CD14-positive monocyte (primary cell): ENCODE data around the gene LBP. TPM values are rescaled to one million over a fixed set of nuclear protein-coding genes. Genes with fewer than 3 reads are reported as not detected.

Source experiments
- DNase-seq, 3 donors: peaks; one replicate each; pipeline ENCODE4 v3.0.0-alpha.2; 2011 to 2022
- H2AFZ ChIP-seq: 2 replicates; pipeline ENCODE4 v1.6.0; 2012; ENCODE audit warnings: mild to moderate bottlenecking, low read depth, low read length, inconsistent platforms; ENCODE audit not compliant: insufficient read depth, poor library complexity, severe bottlenecking
- H3K27ac ChIP-seq, 2 donors: 1 replicate in 1 of 2; 2 replicates in 1 of 2; pipeline ENCODE4 v1.5.1; 2012 to 2013; ENCODE audit warnings: low read length in 2 of 2, control low read depth in 1 of 2, inconsistent platforms in 1 of 2, low read depth in 1 of 2, mild to moderate bottlenecking in 1 of 2
- H3K27me3 ChIP-seq, 2 donors: one replicate each; pipeline versions ENCODE4 v1.6.0 to v1.6.1; 2011 to 2013; ENCODE audit warnings: low read length in 2 of 2; ENCODE audit not compliant: control insufficient read depth in 2 of 2, insufficient read depth in 2 of 2
- H3K36me3 ChIP-seq, 2 donors: replicated peaks in 1 of 2; 1 replicate in 1 of 2; 2 replicates in 1 of 2; pipeline versions ENCODE4 v1.5.1 to v1.6.1; 2012 to 2013; ENCODE audit warnings: low read length in 2 of 2, control low read depth in 1 of 2, inconsistent platforms in 1 of 2, mild to moderate bottlenecking in 1 of 2; ENCODE audit not compliant: insufficient read depth in 2 of 2, control insufficient read depth in 1 of 2
- H3K4me1 ChIP-seq, 2 donors: 1 replicate in 1 of 2; 2 replicates in 1 of 2; pipeline versions ENCODE4 v1.5.1 to v1.6.1; 2012 to 2013; ENCODE audit warnings: low read length in 2 of 2, control low read depth in 1 of 2, inconsistent platforms in 1 of 2, mild to moderate bottlenecking in 1 of 2, moderate library complexity in 1 of 2; ENCODE audit not compliant: insufficient read depth in 2 of 2, control insufficient read depth in 1 of 2
- H3K4me2 ChIP-seq: replicated peaks from 2 replicates; pipeline ENCODE3; 2012; ENCODE audit warnings: low read length, moderate library complexity, mild to moderate bottlenecking; ENCODE audit not compliant: poor library complexity, severe bottlenecking; ENCODE audit errors: extremely low read depth
- H3K4me3 ChIP-seq, 3 experiments: fragments of 200-600 bp in 1 of 3; sonication (generic) in 1 of 3; replicated peaks in 1 of 3; 1 replicate in 2 of 3; 2 replicates in 1 of 3; pipeline ENCODE4 v1.5.1; 2011 to 2013; ENCODE audit warnings: low read length in 3 of 3, mild to moderate bottlenecking in 3 of 3, control low read depth in 2 of 3, low read depth in 2 of 3, inconsistent platforms in 1 of 3, moderate library complexity in 1 of 3
- H3K79me2 ChIP-seq: 2 replicates; pipeline ENCODE4 v1.6.0; 2012; ENCODE audit warnings: mild to moderate bottlenecking, control low read depth, inconsistent platforms, low read length, moderate library complexity; ENCODE audit not compliant: insufficient read depth
- H3K9ac ChIP-seq: 2 replicates; pipeline ENCODE4 v1.6.0; 2017; ENCODE audit warnings: low read length, mild to moderate bottlenecking; ENCODE audit not compliant: insufficient read depth, poor library complexity, severe bottlenecking
- H3K9me3 ChIP-seq, 2 donors: replicated peaks in 1 of 2; 1 replicate in 1 of 2; 2 replicates in 1 of 2; pipeline versions ENCODE4 v1.5.1 to v1.6.1; 2012 to 2013; ENCODE audit warnings: low read length in 2 of 2, control low read depth in 1 of 2; ENCODE audit not compliant: control insufficient read depth in 1 of 2, insufficient read depth in 1 of 2
- H4K20me1 ChIP-seq: 2 replicates; pipeline ENCODE4 v1.6.0; 2012; ENCODE audit warnings: mild to moderate bottlenecking, low read length, control low read depth, moderate library complexity; ENCODE audit not compliant: insufficient read depth
- H3K27ac Mint-ChIP-seq, 7 donors: one replicate each; pipeline ENCODE4 v1.8.0; 2020; ENCODE audit warnings: mild to moderate bottlenecking in 7 of 7, mixed read lengths in 7 of 7, moderate library complexity in 6 of 7, inconsistent platforms in 2 of 7
- H3K27me3 Mint-ChIP-seq, 3 donors: one replicate each; pipeline ENCODE4 v1.8.0; 2021 to 2022; ENCODE audit warnings: low read depth in 3 of 3, mild to moderate bottlenecking in 3 of 3, mixed read lengths in 3 of 3, moderate library complexity in 3 of 3, inconsistent platforms in 1 of 3
- H3K36me3 Mint-ChIP-seq, 2 donors: one replicate each; pipeline ENCODE4 v1.8.0; 2020; ENCODE audit warnings: mixed read lengths in 2 of 2, inconsistent platforms in 1 of 2, mild to moderate bottlenecking in 1 of 2
- H3K4me1 Mint-ChIP-seq: one replicate; pipeline ENCODE4 v1.8.0; 2020; ENCODE audit warnings: mild to moderate bottlenecking, mixed read lengths
- H3K4me3 Mint-ChIP-seq, 2 donors: one replicate each; pipeline ENCODE4 v1.8.0; 2020; ENCODE audit warnings: mild to moderate bottlenecking in 2 of 2, mixed read lengths in 2 of 2, moderate library complexity in 1 of 2
- H3K9me3 Mint-ChIP-seq, 7 donors: one replicate each; pipeline ENCODE4 v1.8.0; 2020 to 2022; ENCODE audit warnings: mixed read lengths in 7 of 7, mild to moderate bottlenecking in 6 of 7, moderate library complexity in 6 of 7, inconsistent platforms in 2 of 7
- CTCF ChIP-seq: fragments of 200-600 bp; IDR thresholded peaks from one replicate; pipeline ENCODE4 v1.8.0; 2022; ENCODE audit warnings: antibody characterized with exemption, mild to moderate bottlenecking
- WGBS: methylation state at CpG from one replicate; pipeline ENCODE4 v1.1.5; 2013; ENCODE audit warnings: missing lambda C conversion rate; ENCODE audit not compliant: insufficient coverage; 5-methylcytosine and 5-hydroxymethylcytosine counted together
- intact Hi-C, 2 donors: fragments of 100-400 bp; cut with micrococcal nuclease; formaldehyde crosslinking; loops; one replicate each; pipeline versions ENCODE4 v1.15.0 to v1.15.1; 2023
- polyA plus RNA-seq, 3 donors: library from polyadenylated mRNA; depleted of rRNA in 1 of 3; unstranded in 2 of 3; stranded (reverse) in 1 of 3; fragments of 300-500 nt in 2 of 3; fragments of >200 nt in 1 of 3; fragmentation: Illumina TruSeq in 2 of 3; gene quantifications; 1 replicate in 2 of 3; 2 replicates in 1 of 3; pipeline ENCODE4 v1.2.3, GENCODE V29; 2012 to 2021

The LBP gene
- polyA plus RNA-seq, 3 donors = not detected

GRCh38 chr20:38298768-38299288 is 47.5 kb upstream of the LBP start:
- no peaks in the 10 kb centered on the region for H3K36me3 ChIP-seq
- H2AFZ ChIP-seq = peak overlapping the region; percentile 70
- H3K27me3 ChIP-seq = no peaks in the 10 kb centered on the region
- peak overlapping the region; percentile 88 to 89 for H3K27ac ChIP-seq
- H3K4me1 ChIP-seq = peaks cover 87 to 91% of the 10 kb centered on the region in 2 donors
- Mint-ChIP-seq H3K36me3 (no peaks in the 10 kb centered on the region), H3K9me3 (no peaks in the 10 kb centered on the region), H3K27ac (peak overlapping the region; percentile 90 to 98 (median 96)), H3K4me3 (peak overlapping the region; percentile 20 to 46), H3K4me1 (peaks cover 92% of the 10 kb centered on the region), H3K27me3 (peaks cover 2 to 7% (median 3%) of the 10 kb centered on the region in 3 donors)
- H3K4me2 ChIP-seq = peak overlapping the region; percentile 33
- intact Hi-C loops = no loop called here
- WGBS = 2% methylated on average over 13 of the region's 13 CpGs
- no peak overlapping the region for H3K4me3 ChIP-seq
- H3K79me2 ChIP-seq = no peaks in the 10 kb centered on the region
- peak; percentile 89 to 91 (median 90) for DNase-seq
- no peaks in the 10 kb centered on the region for H4K20me1 ChIP-seq
- peak overlapping the region; percentile 28 for H3K9ac ChIP-seq
- no peak for TF ChIP-seq CTCF
- H3K9me3 ChIP-seq = no peaks in the 10 kb centered on the region

GRCh38 chr20:38299963-38300362 is 46.3 kb upstream of the LBP start:
- H3K4me3 Mint-ChIP-seq = no peak overlapping the region
- no peaks in the 10 kb centered on the region for H3K36me3 ChIP-seq
- intact Hi-C loops = loop anchor here (5.0 to 10.0 kb wide), 2 partner anchors 48 to 245 kb away; no protein-coding TSS in a partner anchor
- H3K9me3 ChIP-seq = no peaks in the 10 kb centered on the region
- H3K79me2 ChIP-seq = peaks cover 5% of the 10 kb centered on the region
- H3K27me3 ChIP-seq = no peaks in the 10 kb centered on the region
- H3K4me2 ChIP-seq = no peak overlapping the region
- 56% methylated on average over 5 of the region's 6 CpGs for WGBS
- H3K9ac ChIP-seq = no peak overlapping the region
- no peaks in the 10 kb centered on the region for H4K20me1 ChIP-seq
- no peak for DNase-seq
- no peaks in the 10 kb centered on the region for H3K9me3 Mint-ChIP-seq
- no peak for TF ChIP-seq CTCF
- peaks cover 2 to 7% (median 3%) of the 10 kb centered on the region in 3 donors for H3K27me3 Mint-ChIP-seq
- H3K36me3 Mint-ChIP-seq = no peaks in the 10 kb centered on the region
- H2AFZ ChIP-seq = no peak overlapping the region
- H3K4me3 ChIP-seq = peak overlapping the region in 1 of 3 experiments; percentile 13
- peak overlapping the region; percentile 88 to 89 for H3K27ac ChIP-seq
- peaks cover 92% of the 10 kb centered on the region for H3K4me1 Mint-ChIP-seq
- peaks cover 87 to 91% of the 10 kb centered on the region in 2 donors for H3K4me1 ChIP-seq
- H3K27ac Mint-ChIP-seq = peak overlapping the region; percentile 72 to 98 (median 96)
